Smooth muscle cell (in vitro differentiated cells): ENCODE data around the gene CRYBB2. TPM values are rescaled to one million over a fixed set of nuclear protein-coding genes. Genes with fewer than 3 reads are reported as not detected.

Experiments
- DNase-seq: peaks from one replicate; lab custom pipeline; 2025; ENCODE audit not compliant: unreplicated experiment; lab: John Stamatoyannopoulos, UW
- H2AFZ ChIP-seq: fragments of 200-600 bp; sonication (generic); 2 replicates; pipeline ENCODE4 v1.6.0; 2016; ENCODE audit warnings: antibody characterized with exemption, low read depth, mild to moderate bottlenecking
- H3F3A ChIP-seq: fragments of 200-600 bp; sonication (generic); 2 replicates; pipeline ENCODE4 v1.6.0; 2017; ENCODE audit warnings: antibody characterized with exemption, low read depth
- H3K27ac ChIP-seq: fragments of 200-600 bp; sonication (generic); 2 replicates; pipeline ENCODE4 v1.5.1; 2016; ENCODE audit warnings: low read depth, mild to moderate bottlenecking
- H3K27me3 ChIP-seq: fragments of 200-600 bp; sonication (generic); 2 replicates; pipeline ENCODE4 v1.6.1; 2016; ENCODE audit warnings: low read depth, mild to moderate bottlenecking
- H3K36me3 ChIP-seq: fragments of 200-600 bp; sonication (generic); 2 replicates; pipeline ENCODE4 v1.5.1; 2016; ENCODE audit warnings: low read depth
- H3K4me1 ChIP-seq: fragments of 200-600 bp; sonication (generic); 2 replicates; pipeline ENCODE4 v1.5.1; 2016; ENCODE audit warnings: low read depth
- H3K4me2 ChIP-seq: fragments of 200-600 bp; sonication (generic); 2 replicates; pipeline ENCODE4 v1.6.0; 2016; ENCODE audit warnings: mild to moderate bottlenecking
- H3K4me3 ChIP-seq: fragments of 200-600 bp; sonication (generic); 2 replicates; pipeline ENCODE4 v1.5.1; 2016; ENCODE audit warnings: mild to moderate bottlenecking
- H3K79me2 ChIP-seq: fragments of 200-600 bp; sonication (generic); 2 replicates; pipeline ENCODE4 v1.6.0; 2016; ENCODE audit warnings: low read depth, mild to moderate bottlenecking
- H3K9ac ChIP-seq: fragments of 200-600 bp; sonication (generic); 2 replicates; pipeline ENCODE4 v1.6.0; 2016; ENCODE audit warnings: low read depth
- H3K9me3 ChIP-seq: fragments of 200-600 bp; sonication (generic); replicated peaks from 2 replicates; pipeline ENCODE4 v1.5.1; 2016; ENCODE audit warnings: low read depth
- H4K20me1 ChIP-seq: fragments of 200-600 bp; sonication (generic); 2 replicates; pipeline ENCODE4 v1.6.0; 2016; ENCODE audit warnings: low read depth
- CTCF ChIP-seq: fragments of 200-600 bp; sonication (generic); IDR thresholded peaks from 2 replicates; pipeline ENCODE4 v1.5.1; 2017; ENCODE audit warnings: borderline replicate concordance, mild to moderate bottlenecking, antibody characterized with exemption; ENCODE audit not compliant: insufficient read depth, poor library complexity, severe bottlenecking
- WGBS: methylation state at CpG from one replicate; pipeline ENCODE4 v1.1.7; 2016; ENCODE audit warnings: low lambda C conversion rate; 5-methylcytosine and 5-hydroxymethylcytosine counted together
- polyA plus RNA-seq: library from polyadenylated mRNA; unstranded; fragments of >200 nt; fragmentation: Nextera tagmentation; extraction: Ambion mirVana; gene quantifications from 2 replicates; pipeline ENCODE4 v1.2.1, GENCODE V29; 2016
- total RNA-seq: library from RNA; depleted of rRNA; stranded (reverse); fragments of >200 nt; gene quantifications from 2 replicates; pipeline ENCODE4 v1.2.3, GENCODE V29; 2014

The CRYBB2 gene
- total and polyA plus RNA-seq, 2 experiments from 2014 or later, result not detected

- no peak for DNase-seq
- no peak overlapping the region for H3K4me3 ChIP-seq
- no peaks in the 10 kb centered on the region for H3K79me2 ChIP-seq
- H3K9ac ChIP-seq, result no peak overlapping the region
- H3K9me3 ChIP-seq, result no peaks in the 10 kb centered on the region
- H3K4me2 ChIP-seq, result no peak overlapping the region
- H3K27me3 ChIP-seq, result no peaks in the 10 kb centered on the region
- no peaks in the 10 kb centered on the region for H3F3A ChIP-seq
- TF ChIP-seq CTCF, result no peak
- H3K27ac ChIP-seq, result no peak overlapping the region
- H3K4me1 ChIP-seq, result no peaks in the 10 kb centered on the region
- no peaks in the 10 kb centered on the region for H3K36me3 ChIP-seq
- 97% methylated on average over 13 of the region's 13 CpGs for WGBS
- H2AFZ ChIP-seq, result no peak overlapping the region
- peaks cover 1% of the 10 kb centered on the region for H4K20me1 ChIP-seq
These were observed 45.1 kb upstream of the CRYBB2 start for GRCh38 chr22:25174156-25174887.

GRCh38 chr22:25174888-25175411 lies 44.5 kb upstream of the CRYBB2 start:
- 94% methylated on average over 6 of the region's 6 CpGs for WGBS
- H3K4me2 ChIP-seq, result no peak overlapping the region
- H3K27ac ChIP-seq, result no peak overlapping the region
- no peaks in the 10 kb centered on the region for H3K27me3 ChIP-seq
- no peaks in the 10 kb centered on the region for H3K4me1 ChIP-seq
- H3K36me3 ChIP-seq, result peaks cover 4% of the 10 kb centered on the region
- no peak overlapping the region for H3K9ac ChIP-seq
- no peaks in the 10 kb centered on the region for H3K79me2 ChIP-seq
- DNase-seq, result no peak
- H3F3A ChIP-seq, result no peaks in the 10 kb centered on the region
- no peaks in the 10 kb centered on the region for H4K20me1 ChIP-seq
- no peak overlapping the region for H2AFZ ChIP-seq
- no peak overlapping the region for H3K4me3 ChIP-seq
- no peak for TF ChIP-seq CTCF
- H3K9me3 ChIP-seq, result no peaks in the 10 kb centered on the region

- no peak for TF ChIP-seq CTCF
- Histone ChIP-seq H3K27me3 (no peaks in the 10 kb centered on the region), H3K36me3 (peaks cover 4% of the 10 kb centered on the region), H3K9ac (no peak overlapping the region), H3K4me1 (no peaks in the 10 kb centered on the region), H3K9me3 (no peaks in the 10 kb centered on the region), H2AFZ (no peak overlapping the region), H3K27ac (no peak overlapping the region), H3K79me2 (no peaks in the 10 kb centered on the region), H3K4me2 (no peak overlapping the region), H4K20me1 (no peaks in the 10 kb centered on the region), H3K4me3 (no peak overlapping the region), H3F3A (no peaks in the 10 kb centered on the region)
- WGBS, result 96% methylated on average over 6 of the region's 6 CpGs
- DNase-seq, result no peak
These were observed 43.3 kb upstream of the CRYBB2 start for GRCh38 chr22:25176175-25176574.

- 99% methylated on average over 3 of the region's 3 CpGs for WGBS
- H3K4me1 ChIP-seq, result no peaks in the 10 kb centered on the region
- no peaks in the 10 kb centered on the region for H3K9me3 ChIP-seq
- H3F3A ChIP-seq, result no peaks in the 10 kb centered on the region
- no peak for DNase-seq
- no peak overlapping the region for H3K4me3 ChIP-seq
- no peak overlapping the region for H3K4me2 ChIP-seq
- H3K9ac ChIP-seq, result no peak overlapping the region
- H4K20me1 ChIP-seq, result no peaks in the 10 kb centered on the region
- no peaks in the 10 kb centered on the region for H3K79me2 ChIP-seq
- no peak overlapping the region for H2AFZ ChIP-seq
- TF ChIP-seq CTCF, result no peak
- H3K36me3 ChIP-seq, result peaks cover 4% of the 10 kb centered on the region
- no peaks in the 10 kb centered on the region for H3K27me3 ChIP-seq
- H3K27ac ChIP-seq, result no peak overlapping the region
These were observed 42.6 kb upstream of the CRYBB2 start for GRCh38 chr22:25176799-25177198.
